Mammary epithelial cell (primary cell): ENCODE results near the gene GRM8.

Experiments used
- EZH2 ChIP-seq: IDR thresholded peaks from 2 replicates; pipeline ENCODE4 v1.6.1; 2012; ENCODE audit warnings: low read length, inconsistent platforms, borderline replicate concordance
- TF ChIP-seq, protein P1 (sequence below), 2 donors: IDR thresholded peaks in 1 of 2; conservative IDR thresholded peaks in 1 of 2; 2 replicates each; pipeline ENCODE4 v1.5.1; 2011 to 2012; ENCODE audit warnings: inconsistent platforms in 2 of 2, low read length in 2 of 2, mild to moderate bottlenecking in 2 of 2, control low read depth in 1 of 2, low read depth in 1 of 2; ENCODE audit not compliant: insufficient read depth in 1 of 2; ENCODE audit errors: extremely low read depth in 1 of 2

DNA sequence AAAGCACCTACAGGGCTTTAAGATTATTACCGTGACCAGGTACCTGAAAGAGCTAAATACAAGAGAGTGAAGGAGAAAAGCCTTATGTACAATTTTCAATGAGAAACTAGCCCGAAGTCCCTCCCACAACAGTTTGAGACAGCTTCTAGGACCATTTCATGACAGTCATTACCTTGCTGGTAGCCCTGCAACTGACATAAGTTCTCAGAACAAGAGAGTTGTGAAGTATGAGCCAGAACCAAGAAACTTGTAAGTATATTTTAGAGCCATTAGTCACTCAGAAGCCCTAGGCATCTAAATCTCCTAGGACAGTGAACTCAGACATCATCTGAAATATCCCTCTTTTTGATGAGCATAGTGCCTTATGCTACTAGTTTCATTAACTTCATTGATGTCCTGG is 792.1 kb downstream of the GRM8 start:
- TF ChIP-seq, protein P1, sequence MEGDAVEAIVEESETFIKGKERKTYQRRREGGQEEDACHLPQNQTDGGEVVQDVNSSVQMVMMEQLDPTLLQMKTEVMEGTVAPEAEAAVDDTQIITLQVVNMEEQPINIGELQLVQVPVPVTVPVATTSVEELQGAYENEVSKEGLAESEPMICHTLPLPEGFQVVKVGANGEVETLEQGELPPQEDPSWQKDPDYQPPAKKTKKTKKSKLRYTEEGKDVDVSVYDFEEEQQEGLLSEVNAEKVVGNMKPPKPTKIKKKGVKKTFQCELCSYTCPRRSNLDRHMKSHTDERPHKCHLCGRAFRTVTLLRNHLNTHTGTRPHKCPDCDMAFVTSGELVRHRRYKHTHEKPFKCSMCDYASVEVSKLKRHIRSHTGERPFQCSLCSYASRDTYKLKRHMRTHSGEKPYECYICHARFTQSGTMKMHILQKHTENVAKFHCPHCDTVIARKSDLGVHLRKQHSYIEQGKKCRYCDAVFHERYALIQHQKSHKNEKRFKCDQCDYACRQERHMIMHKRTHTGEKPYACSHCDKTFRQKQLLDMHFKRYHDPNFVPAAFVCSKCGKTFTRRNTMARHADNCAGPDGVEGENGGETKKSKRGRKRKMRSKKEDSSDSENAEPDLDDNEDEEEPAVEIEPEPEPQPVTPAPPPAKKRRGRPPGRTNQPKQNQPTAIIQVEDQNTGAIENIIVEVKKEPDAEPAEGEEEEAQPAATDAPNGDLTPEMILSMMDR (conservative IDR thresholded peaks at IDR 0.05 in 1 of 2, IDR thresholded peaks at IDR 0.05 in 1 of 2; ENCODE audit: extremely low read depth in 1 of 2, insufficient read depth in 1 of 2, low read depth in 1 of 2, low read length in 2 of 2) = no peak
- TF ChIP-seq EZH2 = no peak
